ENCODE data around the gene IGF2BP1. TPM values are rescaled to one million over a fixed set of nuclear protein-coding genes. Genes with fewer than 3 reads are reported as not detected.
"Not testable (repeated sequence)": the region's sequence is repeated elsewhere in the genome, so short reads cannot be mapped to it uniquely, and the experiment has no call there.

IGF2BP1 gene
- total RNA-seq, 1 donor from 2014 or later = 6.7 TPM

DNA sequence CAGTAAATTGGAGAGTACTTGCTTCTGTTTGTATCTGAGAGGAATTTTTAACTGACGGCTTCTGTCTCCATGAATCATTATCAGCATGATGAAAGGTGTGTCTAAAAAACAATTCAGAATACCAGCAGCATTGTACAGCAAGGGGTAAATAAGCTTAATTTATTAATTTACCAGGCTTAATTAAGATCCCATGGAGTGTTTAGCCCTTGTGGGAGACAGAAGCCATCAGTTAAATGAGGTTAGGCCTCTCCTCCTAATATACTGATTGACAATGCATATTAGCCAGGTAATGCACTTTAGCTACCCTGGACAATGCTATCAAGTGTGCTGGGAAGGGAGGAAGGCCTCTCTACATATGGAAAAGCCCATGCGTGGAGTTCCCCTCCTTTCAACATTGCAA lies 53.4 kb downstream of the IGF2BP1 start:
- DNase-seq (ENCODE audit: low read depth) = no peak

DNA sequence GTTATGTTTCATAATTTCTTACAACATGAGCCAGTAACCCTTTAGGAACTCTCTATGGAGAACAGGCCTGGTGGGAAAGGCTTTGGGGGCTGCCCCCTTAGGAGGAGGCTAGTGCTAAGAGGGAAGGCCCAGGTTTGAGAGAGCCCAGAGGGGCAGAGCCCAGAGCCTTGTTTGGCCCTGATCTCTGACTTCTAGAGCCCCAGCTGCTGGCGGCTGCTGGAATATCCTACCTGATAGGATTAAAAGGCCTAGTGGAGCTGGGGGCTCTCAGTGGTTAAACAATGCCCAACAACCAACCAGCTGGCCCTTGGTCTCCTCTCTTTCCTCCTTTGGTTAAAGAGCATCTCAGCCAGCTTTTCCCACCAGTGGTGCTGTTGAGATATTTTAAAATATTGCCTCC lies 54.1 kb downstream of the IGF2BP1 start:
- no peak for DNase-seq (ENCODE audit: low read depth)

DNA sequence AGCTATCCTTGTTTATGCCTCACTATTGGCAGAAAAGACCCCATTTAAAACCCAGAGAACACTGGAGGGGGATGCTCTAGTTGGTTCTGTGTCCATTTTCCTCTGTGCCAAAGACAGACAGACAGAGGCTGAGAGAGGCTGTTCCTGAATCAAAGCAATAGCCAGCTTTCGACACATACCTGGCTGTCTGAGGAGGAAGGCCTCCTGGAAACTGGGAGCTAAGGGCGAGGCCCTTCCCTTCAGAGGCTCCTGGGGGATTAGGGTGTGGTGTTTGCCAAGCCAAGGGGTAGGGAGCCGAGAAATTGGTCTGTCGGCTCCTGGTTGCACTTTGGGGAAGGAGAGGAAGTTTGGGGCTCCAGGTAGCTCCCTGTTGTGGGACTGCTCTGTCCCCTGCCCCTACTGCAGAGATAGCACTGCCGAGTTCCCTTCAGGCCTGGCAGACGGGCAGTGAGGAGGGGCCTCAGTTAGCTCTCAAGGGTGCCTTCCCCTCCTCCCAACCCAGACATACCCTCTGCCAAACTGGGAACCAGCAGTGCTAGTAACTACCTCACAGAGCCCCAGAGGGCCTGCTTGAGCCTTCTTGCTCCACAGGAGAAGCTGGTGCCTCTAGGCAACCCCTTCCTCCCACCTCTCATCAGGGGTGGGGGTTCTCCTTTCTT lies 56.1 kb downstream of the IGF2BP1 start:
- DNase-seq (ENCODE audit: low read depth) = no peak

DNA sequence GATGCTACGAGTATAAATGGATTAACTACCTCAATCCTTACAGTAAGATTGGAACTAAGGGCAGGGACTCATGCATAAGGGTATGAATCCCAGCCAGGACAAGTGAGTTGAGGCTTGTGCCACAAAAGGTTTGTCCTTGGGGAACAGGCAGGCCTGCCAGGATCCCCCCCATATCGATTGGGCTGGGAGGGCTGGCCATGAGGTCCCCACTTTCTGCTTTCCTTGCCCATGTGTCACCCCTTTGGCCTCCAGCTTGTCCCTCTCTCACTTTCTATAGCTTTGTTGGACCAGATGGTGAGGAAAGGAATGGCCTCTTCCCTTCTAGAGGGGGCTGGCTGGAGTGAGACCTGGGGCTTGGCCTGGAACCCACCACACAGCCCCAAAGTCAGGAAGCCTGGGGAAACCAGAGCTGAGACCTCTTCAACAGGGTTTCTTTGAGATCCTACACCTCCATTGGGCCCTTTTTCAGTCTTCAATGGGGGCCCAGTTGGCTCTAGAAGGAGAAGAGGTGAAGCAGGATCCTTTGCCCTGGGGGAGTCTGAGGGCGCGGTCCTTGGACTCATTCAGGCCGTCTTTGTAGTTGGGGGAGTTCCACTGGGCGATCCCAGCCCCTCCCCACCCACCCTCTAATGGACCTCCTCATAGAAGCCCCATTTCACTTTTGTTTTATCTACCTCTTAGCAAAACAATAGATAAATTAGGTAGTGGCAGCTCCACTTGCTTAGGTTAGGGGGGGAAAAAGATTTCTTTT lies 57.3 kb downstream of the IGF2BP1 start:
- DNase-seq (ENCODE audit: low read depth) = no peak

DNA sequence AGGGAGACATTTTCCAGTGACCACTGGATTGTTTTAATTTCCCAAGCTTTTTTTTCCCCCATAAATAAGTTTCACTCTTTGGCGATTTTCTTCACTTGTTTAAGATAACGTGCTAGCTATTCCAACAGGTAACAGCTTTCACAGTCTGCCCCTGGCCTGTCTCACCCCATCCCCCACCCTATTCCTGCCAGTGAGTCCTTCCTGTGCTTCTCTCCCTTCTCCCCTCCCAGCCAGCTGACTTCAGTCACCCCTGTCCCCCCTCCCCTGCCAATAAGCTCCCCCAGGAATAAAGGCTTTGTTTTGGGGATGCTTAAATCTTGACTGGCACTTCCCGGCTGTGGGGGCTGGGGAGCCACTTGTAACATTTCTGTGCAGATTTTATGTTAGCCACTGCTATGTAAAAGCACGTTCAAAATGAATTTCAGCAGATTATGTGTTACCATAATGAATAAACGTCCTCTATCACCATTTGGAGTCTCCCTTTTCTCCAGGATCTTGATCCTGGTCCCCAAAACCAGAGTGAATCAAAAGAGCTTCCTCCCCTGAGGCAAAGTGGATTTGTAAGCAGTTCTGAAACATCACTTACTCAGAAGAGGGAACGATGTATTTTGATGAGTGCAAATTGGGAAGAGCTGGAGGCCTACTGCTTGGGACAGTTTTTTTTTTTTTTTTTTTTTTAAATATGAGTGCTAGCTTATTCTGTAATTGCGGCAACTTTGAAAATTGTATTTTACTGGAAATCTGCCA lies 58.2 kb downstream of the IGF2BP1 start:
- DNase-seq (ENCODE audit: low read depth) = no peak

DNA sequence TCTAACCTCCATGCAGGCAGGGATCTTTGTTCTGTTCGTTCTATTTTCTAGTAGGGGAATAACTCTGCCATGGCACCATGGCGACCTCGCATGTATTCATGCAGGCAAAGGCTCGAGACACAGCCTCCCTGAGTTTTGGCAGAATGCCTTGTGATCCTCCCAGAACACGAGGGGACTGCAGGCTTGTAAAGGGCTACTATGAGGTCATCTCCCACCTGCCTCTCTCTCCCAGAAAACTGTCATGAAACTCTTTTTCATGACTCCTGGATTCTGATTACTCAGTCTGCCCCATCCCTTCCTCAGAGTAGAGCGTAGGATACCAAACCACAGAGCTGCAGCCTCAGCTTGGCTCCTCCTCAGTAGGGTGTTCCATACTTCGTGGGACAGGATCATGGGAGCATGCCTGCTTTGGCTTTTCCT lies 64.3 kb downstream of the IGF2BP1 start:
- DNase-seq (ENCODE audit: low read depth) = peak; percentile 34

DNA sequence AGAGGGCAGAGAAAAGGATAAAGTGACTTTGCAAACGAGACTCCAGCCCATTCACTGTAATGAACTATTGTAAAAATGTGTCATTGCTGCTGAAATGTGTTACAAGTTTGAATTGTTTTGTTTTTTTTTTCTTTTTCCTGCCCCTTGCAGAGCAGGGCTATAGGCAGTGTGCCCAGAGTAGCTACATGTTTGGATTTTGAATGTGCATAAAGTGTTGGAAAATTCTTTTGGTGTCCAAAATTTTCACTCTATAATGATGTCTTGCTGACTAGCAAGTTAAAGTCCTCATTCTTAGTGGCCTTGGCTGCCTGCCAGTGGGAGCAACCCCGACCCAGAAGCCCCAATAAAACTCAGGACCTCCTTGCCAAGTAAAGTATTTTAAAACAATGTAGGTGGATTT lies 66.5 kb downstream of the IGF2BP1 start:
- no peak for DNase-seq (ENCODE audit: low read depth)

DNA sequence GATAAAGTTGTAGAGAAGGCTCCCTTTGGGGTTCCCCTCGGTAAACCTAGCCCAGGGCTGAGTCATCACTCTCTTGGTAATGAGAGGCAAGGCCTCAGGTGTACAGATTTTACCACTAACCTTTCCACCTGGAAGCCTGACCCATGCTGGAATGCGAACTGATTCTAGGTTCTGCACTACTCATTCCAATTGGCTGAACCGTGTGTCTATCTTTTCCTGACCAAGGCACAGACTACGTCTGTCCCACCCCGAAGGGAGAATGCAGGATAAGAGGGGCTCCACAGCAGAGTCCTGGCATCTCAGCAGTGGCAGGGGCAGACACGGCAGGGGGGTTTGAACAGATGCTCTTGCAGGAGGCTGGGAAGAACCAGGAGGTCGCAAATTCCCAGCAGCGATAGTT lies 70.0 kb downstream of the IGF2BP1 start:
- no peak for DNase-seq (ENCODE audit: low read depth)

DNA sequence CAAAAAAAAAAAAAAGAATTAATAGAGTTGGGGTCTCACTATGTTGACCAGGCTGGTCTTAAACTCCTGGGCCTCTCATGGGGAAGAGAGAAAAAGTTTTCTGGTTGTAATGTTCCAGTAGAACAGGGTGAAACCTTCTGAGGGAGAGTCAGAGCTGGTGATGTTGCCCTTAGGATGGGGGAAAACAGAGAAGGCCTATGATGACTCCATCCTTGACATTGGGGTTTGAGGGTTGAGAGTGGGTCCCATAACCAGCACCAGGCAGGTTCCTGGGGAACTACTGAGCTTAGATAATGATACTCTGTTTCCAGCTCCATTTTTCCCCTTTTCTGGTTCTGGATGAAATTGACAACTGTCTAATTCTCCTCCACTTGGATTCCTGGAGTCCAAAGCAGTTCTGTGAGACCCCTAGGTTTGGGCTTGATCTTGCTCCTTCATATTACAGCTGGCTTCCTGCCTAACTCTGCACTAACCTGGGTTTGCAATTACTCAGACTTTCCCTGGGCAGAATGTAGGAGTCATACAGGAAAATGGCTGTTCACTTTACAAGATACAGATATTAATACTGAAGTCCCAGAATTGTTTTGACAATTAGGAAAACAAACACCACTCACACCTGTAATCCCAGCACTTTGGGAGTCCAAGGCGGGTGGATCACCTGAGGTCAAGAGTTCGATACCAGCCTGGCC lies 72.5 kb downstream of the IGF2BP1 start:
- no peak for DNase-seq (ENCODE audit: low read depth)

DNA sequence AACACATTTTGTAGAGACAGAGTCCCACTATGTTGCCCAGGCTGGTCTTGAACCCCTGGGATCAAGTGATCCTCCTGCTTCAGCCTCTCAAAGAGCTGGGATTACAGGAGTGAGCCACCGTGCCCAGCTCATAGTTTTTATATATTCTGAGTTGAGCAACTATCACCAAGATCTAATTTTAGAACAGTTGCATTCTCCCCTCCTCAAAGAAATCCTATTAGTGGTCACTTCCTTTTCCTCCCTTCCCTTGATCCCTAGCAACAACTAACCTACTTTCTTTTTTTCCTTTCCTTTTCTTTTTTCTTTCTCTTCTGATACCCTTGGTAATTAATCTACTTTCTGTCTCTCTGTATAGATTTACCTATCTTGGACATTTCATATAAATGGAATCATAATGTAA lies 73.9 kb downstream of the IGF2BP1 start:
- no peak for DNase-seq (ENCODE audit: low read depth)

DNA sequence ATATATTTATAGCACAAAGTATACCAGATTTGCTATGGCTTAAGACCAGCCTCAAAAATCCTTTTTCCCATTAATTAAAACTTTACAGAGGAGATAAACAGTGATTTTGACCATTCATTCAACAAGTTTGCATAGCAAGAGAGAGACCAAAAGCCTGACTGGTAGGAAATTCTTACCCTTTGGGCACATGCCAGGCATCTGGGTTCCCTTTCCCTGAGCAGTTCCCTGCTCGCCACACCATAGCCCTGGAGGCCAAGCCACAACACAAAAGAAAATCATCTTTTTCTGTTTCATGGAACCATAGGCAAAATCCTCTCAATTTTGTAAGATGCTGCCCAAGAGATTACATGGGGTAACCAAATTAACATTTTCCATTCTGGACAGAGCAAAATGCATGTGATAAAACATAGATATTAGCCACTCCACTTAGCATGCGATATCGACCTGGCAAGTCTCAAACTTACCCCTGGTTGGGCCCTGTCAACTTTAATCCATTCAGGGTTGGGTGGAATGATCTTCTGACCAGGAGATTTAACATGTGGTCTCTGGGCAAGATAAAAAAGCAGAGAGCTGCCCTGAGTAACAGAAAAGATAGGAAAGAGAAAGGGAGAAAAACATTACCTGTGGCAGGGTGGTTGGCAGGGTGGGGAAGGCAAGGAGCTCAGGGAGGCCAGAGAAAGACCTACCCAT lies 77.8 kb downstream of the IGF2BP1 start:
- peak; percentile 39 for DNase-seq (ENCODE audit: low read depth)

DNA sequence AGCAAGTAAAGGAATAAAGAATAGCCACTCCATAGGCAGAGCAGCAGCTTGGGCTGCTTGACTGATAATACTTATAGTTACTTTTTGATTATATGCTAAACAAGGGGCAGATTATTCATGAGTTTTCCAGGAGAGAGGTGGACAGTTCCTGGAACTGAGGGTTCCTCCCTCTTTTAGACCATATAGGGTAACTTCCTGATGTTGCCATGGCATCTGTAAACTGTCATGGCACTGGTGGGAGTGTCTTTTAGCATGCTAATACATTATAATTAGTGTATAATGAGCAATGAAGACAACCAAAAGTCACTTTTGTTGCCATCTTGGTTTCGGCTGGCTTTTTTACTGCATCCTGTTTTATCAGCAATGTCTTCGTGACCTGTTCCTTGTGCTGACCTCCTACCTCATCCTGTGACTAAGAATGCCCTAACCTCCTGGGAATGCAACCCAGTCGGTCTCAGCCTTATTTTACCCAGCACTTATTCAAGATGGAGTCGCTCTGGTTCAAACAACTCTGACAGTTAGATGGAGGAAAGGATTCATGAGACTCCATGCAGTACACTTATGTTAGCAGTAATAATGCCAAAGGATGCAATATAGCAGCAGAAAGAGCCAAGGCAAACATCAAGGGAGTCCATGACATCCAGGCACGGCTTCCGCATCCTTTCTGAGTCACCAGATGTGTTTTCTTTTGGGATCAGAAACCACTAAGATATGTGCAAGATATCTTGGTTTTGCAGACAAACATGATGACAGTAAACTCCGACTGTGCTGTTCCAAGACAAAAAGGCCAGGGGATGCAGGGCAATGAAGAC lies 79.6 kb downstream of the IGF2BP1 start:
- peak; percentile 43 for DNase-seq (ENCODE audit: low read depth)

DNA sequence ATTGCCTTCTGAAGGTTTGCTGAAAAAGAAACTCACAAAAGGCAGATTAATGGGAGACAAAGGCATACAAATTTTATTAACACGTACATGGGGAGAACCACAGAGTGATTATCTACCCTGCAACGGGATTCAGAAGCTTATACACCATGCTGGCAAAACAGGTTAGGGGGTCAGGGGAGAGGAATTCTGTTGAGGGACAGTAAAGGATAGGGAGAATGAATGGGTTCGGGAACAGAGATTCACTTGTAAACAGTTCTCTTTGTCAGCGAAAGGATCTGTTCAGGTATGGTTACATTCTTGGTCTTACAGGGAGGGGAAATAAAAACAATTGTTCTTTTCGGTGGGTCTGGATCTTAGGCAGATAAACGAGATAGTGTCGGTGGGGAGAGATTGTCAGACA lies 81.1 kb downstream of the IGF2BP1 start:
- DNase-seq (ENCODE audit: low read depth) = no peak

DNA sequence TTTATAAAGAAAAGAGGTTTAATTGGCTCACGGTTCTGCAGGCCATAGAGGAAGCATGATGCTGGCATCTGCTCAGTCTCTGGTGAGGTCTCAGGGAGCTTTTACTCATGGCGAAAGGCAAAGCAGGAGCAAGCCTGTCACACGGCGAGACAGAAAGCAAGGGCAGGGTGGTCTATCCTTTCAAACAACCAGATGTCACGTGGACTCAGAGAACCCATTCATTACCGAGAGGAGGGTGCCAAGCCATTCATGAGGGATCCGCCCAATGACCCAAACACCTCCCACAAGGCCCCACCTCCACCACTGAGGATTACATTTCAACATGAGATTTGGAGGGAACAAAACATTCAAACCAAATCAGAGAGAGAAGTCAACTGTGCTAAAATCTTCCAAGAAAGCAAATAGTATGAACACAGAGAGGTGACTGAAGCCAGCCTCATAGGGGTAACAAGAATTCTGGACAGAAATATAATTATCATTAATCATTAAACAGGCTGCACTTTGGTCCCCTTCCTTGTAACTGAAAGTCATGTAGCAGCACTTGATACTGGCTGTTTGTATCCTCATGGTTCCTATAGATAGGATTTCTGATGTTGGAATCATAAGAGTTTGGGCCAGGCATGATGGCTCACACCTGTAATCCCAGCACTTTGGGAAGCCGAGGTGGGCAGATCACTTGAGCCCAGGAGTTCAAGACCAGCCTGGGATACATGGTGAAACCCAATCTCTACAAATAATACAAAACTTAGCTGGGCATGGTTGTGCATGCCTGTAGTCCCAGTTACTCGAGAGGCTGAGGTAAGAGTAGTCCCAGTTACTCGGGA lies 82.9 kb downstream of the IGF2BP1 start:
- DNase-seq (ENCODE audit: low read depth) = no peak

DNA sequence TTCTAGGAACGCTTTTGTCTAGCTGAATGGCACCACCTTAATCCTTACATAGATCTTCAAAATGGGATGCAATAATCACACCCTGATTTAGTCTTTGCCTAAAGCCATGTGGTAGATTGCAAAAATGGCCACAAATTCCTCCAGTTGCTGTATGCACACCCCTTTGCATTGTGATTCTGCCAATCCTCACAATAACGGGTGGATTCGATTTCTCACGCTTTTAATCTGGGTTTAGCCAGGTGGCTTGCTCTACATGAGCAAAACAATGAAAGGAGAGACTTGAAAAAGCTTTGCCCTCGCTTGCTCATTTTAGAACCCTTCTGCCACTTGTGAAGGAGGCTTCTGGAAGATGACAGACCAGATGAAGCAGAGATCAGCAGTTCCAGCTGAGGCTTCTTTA lies 85.0 kb downstream of the IGF2BP1 start:
- DNase-seq (ENCODE audit: low read depth) = no peak

DNA sequence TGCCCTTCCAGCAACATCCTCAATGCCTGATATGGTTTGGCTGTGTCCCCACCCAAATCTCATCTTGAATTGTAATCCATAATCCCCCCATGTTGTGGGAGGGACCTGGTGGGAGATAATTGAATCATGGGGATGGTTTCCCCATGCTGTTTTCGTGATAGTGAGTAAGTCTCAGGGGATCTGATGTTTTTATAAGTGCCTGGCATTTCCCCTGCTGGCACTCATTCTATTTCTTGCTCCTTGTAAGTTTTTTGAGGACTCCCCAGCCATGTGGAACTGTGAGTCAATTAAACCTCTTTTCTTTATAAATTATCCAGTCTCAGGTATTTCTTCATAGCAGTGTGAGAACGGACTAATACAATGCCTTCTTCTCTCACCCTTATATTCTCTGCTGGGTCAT lies 87.9 kb downstream of the IGF2BP1 start:
- not testable (repeated sequence) for DNase-seq (ENCODE audit: low read depth)

DNA sequence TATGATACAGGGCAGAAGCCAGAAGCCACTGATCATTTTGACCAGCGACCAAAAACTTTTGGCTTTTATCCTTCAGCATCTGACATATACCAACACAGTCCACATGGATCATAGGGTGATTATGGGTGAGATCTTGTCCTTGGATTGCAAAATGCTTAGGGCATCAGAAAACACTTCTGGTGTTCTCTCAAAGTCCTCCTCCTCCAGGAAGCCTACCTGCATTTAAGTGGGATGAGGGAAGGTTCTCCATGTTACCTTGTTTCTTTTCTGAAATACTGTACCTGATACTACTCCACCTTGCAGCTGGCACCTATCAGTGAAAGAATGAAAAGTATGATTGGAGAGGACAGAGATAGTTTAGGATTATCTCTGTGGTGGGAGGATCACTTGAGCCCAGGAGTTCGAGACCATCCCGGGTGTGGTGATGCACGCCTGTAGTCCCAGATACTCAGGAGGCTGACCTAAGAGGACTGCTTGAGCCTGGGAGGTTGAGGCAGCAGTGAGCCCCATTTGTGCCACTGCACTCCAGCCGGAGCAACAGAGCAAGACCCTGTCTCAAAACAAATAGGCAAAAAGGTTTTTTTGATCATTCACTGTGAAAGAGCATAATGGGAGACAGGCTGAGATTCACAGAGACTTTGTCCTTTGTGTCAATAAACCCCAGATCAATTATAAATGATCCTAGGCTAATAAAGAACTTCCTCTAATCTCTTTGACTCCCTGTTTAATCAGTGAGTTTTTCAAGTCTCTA lies 88.6 kb downstream of the IGF2BP1 start:
- no peak for DNase-seq (ENCODE audit: low read depth)

DNA sequence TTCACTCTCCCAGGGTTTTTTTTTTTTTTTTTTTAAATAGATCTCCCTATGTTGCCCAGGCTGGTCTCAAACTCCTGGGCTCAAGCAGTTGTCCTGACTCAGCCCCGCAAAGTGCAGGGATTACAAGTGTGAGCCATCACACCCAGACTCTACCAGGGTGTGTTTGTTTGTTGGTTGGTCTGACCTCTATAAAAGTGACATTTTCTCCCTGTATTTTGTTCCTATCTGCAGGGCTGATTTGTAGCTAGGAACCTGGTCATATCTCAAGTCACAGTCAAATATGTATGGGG lies 89.1 kb downstream of the IGF2BP1 start:
- DNase-seq (ENCODE audit: low read depth) = no peak

DNA sequence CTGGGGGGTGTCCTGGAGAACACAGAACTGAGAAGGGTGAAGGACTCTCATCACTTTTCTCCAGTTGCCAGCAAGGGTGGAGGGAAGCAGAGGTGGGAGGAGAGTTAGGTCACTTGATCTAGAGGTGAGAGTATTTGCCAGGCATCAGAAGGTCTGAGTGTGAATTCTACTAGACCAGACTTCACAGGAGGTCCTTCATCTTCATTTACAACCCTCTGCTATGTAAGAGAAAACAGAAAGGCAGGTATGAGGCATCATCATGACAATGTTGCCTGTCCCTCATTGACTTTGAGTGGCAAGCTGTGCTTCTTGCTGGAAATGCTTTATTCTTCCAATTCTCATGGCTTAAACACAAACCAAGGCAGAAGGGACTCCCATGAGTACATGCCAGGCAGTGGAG lies 89.5 kb downstream of the IGF2BP1 start:
- DNase-seq (ENCODE audit: low read depth) = no peak
